ENCODE data around the gene ADAMTS3.

- no peak for TF ChIP-seq CTCF (IDR thresholded peaks at IDR 0.05)
- no peak for TF ChIP-seq RFX5 (IDR thresholded peaks at IDR 0.05)
- TF ChIP-seq POLR2A (IDR thresholded peaks at IDR 0.05; ENCODE audit: low read length), result no peak
- no peak for TF ChIP-seq CHD4 (IDR thresholded peaks at IDR 0.05; ENCODE audit: borderline replicate concordance)
- no peak for TF ChIP-seq USF2 (IDR thresholded peaks at IDR 0.05)
- no peak for TF ChIP-seq HMGXB4 (CRISPR knock-in tag; IDR thresholded peaks at IDR 0.05; ENCODE audit: borderline replicate concordance)
- TF ChIP-seq EP300 (IDR thresholded peaks at IDR 0.05), result no peak
- no peak for TF ChIP-seq NR3C1 (IDR thresholded peaks at IDR 0.05)
- TF ChIP-seq CBX2 (IDR thresholded peaks at IDR 0.05; ENCODE audit: borderline replicate concordance, low read depth), result no peak
- TF ChIP-seq MYC (IDR thresholded peaks at IDR 0.05; ENCODE audit: borderline replicate concordance, low read length), result no peak
These were observed 22.6 kb downstream of the ADAMTS3 start for GRCh38 chr4:72546456-72546855.
